K562 (cell line): ENCODE data around the gene LRP2. TPM values are rescaled to one million over a fixed set of nuclear protein-coding genes. Genes with fewer than 3 reads are reported as not detected.
"Not testable (repeated sequence)": the region's sequence is repeated elsewhere in the genome, so short reads cannot be mapped to it uniquely, and the experiment has no call there.

ENCODE experiments used
- ATAC-seq: fragments of 200-7000 bp; cut with Tn5 transposase; 3 replicates; pipeline ENCODE4 v1.9.1; 2020; ENCODE audit warnings: moderate library complexity
- BruUV-seq: library from RNA; stranded (reverse); fragments of 400-500 nt; replicated peaks from 2 replicates; lab custom pipeline; 2021; lab: Mats Ljungman, UMichigan
- CTCF ChIA-PET: fragments of 300-600 bp; formaldehyde crosslinking; extraction: SDS; loops from one replicate; lab custom pipeline; 2021; ENCODE audit warnings: low intra/inter-chr PET ratio; lab: Yijun Ruan, JAX
- POLR2A ChIA-PET: fragments of 300-600, 350-650 bp; sonication (Branson Sonifier 250); formaldehyde crosslinking; extraction: SDS; loops from one replicate; lab custom pipeline; 2021; ENCODE audit warnings: antibody characterized with exemption, inconsistent platforms; lab: Yijun Ruan, JAX
- DNase-seq, 4 experiments: peaks; one replicate each; pipeline versions ENCODE4 v3.0.0 to v3.0.0-alpha.2; 2011 to 2018; ENCODE audit warnings: low spot score in 3 of 4, mixed read lengths in 3 of 4; ENCODE audit errors: extremely low read depth in 1 of 4
- FAIRE-seq: peaks from 2 replicates; lab custom pipeline; 2011; peaks lifted over from hg19 to GRCh38; lab: Jason Lieb, UNC
- H2AFZ ChIP-seq: 2 replicates; pipeline ENCODE4 v1.6.0; 2011; ENCODE audit warnings: low read depth, low read length, control low read depth, inconsistent platforms
- H3K27ac ChIP-seq: fragments of 200-600 bp; 3 replicates; pipeline ENCODE4 v1.8.0; 2011; ENCODE audit warnings: low read depth, mild to moderate bottlenecking, control low read depth, inconsistent platforms, low read length, moderate library complexity, mixed read lengths; ENCODE audit errors: extremely low read depth
- H3K27me3 ChIP-seq, 2 experiments: fragments of 300-600 bp in 1 of 2; 2 replicates in 1 of 2; 3 replicates in 1 of 2; pipeline versions ENCODE4 v1.6.0 to v1.8.0; 2011; ENCODE audit warnings: inconsistent platforms in 2 of 2, low read length in 2 of 2, mild to moderate bottlenecking in 1 of 2, mixed read lengths in 1 of 2, moderate library complexity in 1 of 2; ENCODE audit not compliant: control insufficient read depth in 2 of 2, insufficient read depth in 2 of 2
- H3K36me3 ChIP-seq: fragments of 300-600 bp; 3 replicates; pipeline ENCODE4 v1.8.0; 2011; ENCODE audit warnings: mild to moderate bottlenecking, low read length, inconsistent platforms; ENCODE audit not compliant: control insufficient read depth, insufficient read depth
- H3K4me1 ChIP-seq, 2 experiments: fragments of 200-600 bp in 1 of 2; replicated peaks in 1 of 2; 2 replicates in 1 of 2; 3 replicates in 1 of 2; pipeline versions ENCODE4 v1.5.1 to v1.8.0; 2011; ENCODE audit warnings: inconsistent platforms in 2 of 2, low read length in 2 of 2, mild to moderate bottlenecking in 1 of 2, mixed read lengths in 1 of 2, moderate library complexity in 1 of 2; ENCODE audit not compliant: control insufficient read depth in 2 of 2, insufficient read depth in 2 of 2
- H3K4me2 ChIP-seq: 2 replicates; pipeline ENCODE4 v1.6.1; 2011; ENCODE audit warnings: low read length, control low read depth, inconsistent platforms, mixed read lengths; ENCODE audit not compliant: insufficient read depth
- H3K4me3 ChIP-seq: fragments of 200-600 bp; sonication (generic), shearing (Covaris generic); 2 replicates; pipeline ENCODE4 v1.5.1; 2016; ENCODE audit warnings: control low read depth, inconsistent platforms
- H3K79me2 ChIP-seq: fragments of 200-600 bp; 3 replicates; pipeline ENCODE4 v1.8.0; 2011; ENCODE audit warnings: low read length, inconsistent platforms; ENCODE audit not compliant: control insufficient read depth, insufficient read depth
- H3K9ac ChIP-seq, 2 experiments: 2 replicates each; pipeline versions ENCODE4 v1.6.0 to v1.6.1; 2011; ENCODE audit warnings: low read depth in 2 of 2, low read length in 2 of 2, control low read depth in 1 of 2, inconsistent platforms in 1 of 2, mild to moderate bottlenecking in 1 of 2, mixed read lengths in 1 of 2; ENCODE audit not compliant: insufficient read depth in 1 of 2
- H3K9me1 ChIP-seq: one replicate; pipeline ENCODE4 v1.6.0; 2011; ENCODE audit warnings: inconsistent platforms, mild to moderate bottlenecking, low read length, moderate library complexity; ENCODE audit not compliant: control insufficient read depth, insufficient read depth
- H3K9me3 ChIP-seq: replicated peaks from 2 replicates; pipeline ENCODE4 v1.5.1; 2011; ENCODE audit warnings: low read depth, low read length, inconsistent platforms; ENCODE audit not compliant: control insufficient read depth, insufficient read depth
- H4K20me1 ChIP-seq: replicated peaks from 2 replicates; pipeline ENCODE4 v1.6.1; 2011; ENCODE audit warnings: low read length, inconsistent platforms, mixed read lengths; ENCODE audit not compliant: control insufficient read depth, insufficient read depth
- C11orf30 ChIP-seq: fragments of 450-650 bp; IDR thresholded peaks from 2 replicates; pipeline ENCODE4 v1.6.1; 2016; ENCODE audit warnings: low read depth, mild to moderate bottlenecking
- NCOA4 ChIP-seq: fragments of 450-650 bp; IDR thresholded peaks from 2 replicates; pipeline ENCODE4 v1.6.1; 2018; ENCODE audit warnings: mild to moderate bottlenecking; ENCODE audit not compliant: partially characterized antibody
- RAD21 ChIP-seq, 2 experiments: fragments of 250-450 bp in 1 of 2; fragments of 450-650 bp in 1 of 2; sonication (Bioruptor Pico) in 1 of 2; formaldehyde crosslinking in 1 of 2; IDR thresholded peaks in 1 of 2; conservative IDR thresholded peaks in 1 of 2; 2 replicates each; pipeline versions ENCODE4 v1.4.0 to v1.8.0; 2020 to 2022; ENCODE audit warnings: mild to moderate bottlenecking in 2 of 2, moderate library complexity in 1 of 2
- REST ChIP-seq, 2 experiments: fragments of 450-650 bp; formaldehyde crosslinking in 1 of 2; IDR thresholded peaks; 2 replicates each; pipeline versions ENCODE4 v1.4.0 to v1.6.1; 2014 to 2020; ENCODE audit warnings: mild to moderate bottlenecking in 2 of 2, borderline replicate concordance in 1 of 2, low read depth in 1 of 2
- SMC3 ChIP-seq: conservative IDR thresholded peaks from 2 replicates; pipeline ENCODE4 v1.6.1; 2011; ENCODE audit warnings: low read depth, low read length, improper control_type of control experiment; ENCODE audit not compliant: insufficient read depth
- WGBS: fragments of 100-300 bp; shearing (Covaris generic); methylation state at CpG from one replicate; pipeline ENCODE4 v1.1.6; 2016; ENCODE audit warnings: low coverage, mixed read lengths; ENCODE audit not compliant: insufficient coverage; ENCODE audit errors: missing lambda C conversion rate; 5-methylcytosine and 5-hydroxymethylcytosine counted together
- in situ Hi-C: fragments of 300-500 bp; cut with MboI; formaldehyde crosslinking; loops from 4 replicates; pipeline ENCODE4 v1.15.0; 2018; ENCODE audit warnings: inconsistent platforms, mixed read lengths
- intact Hi-C: fragments of 100-400 bp; cut with micrococcal nuclease; formaldehyde crosslinking; loops from 2 replicates; pipeline ENCODE4 v1.14.2; 2022
- polyA plus RNA-seq, 8 experiments: library from polyadenylated mRNA; depleted of rRNA in 4 of 8; stranded (reverse) in 5 of 8; unstranded in 3 of 8; fragments of >200 nt; fragmentation: Nextera tagmentation in 2 of 8; fragmentation: Illumina TruSeq in 1 of 8; extraction: Ambion mirVana in 2 of 8; extraction: Trizol in 1 of 8; gene quantifications; 2 replicates each; pipeline versions ENCODE4 v1.2.1 to v1.2.3, GENCODE V29; 2011 to 2014; ENCODE audit warnings: inconsistent platforms in 1 of 8, missing spikeins in 1 of 8
- total RNA-seq, 7 experiments: library from RNA; depleted of rRNA in 6 of 7; stranded (reverse); fragments of >200 nt in 6 of 7; fragmentation: Illumina TruSeq in 2 of 7; extraction: Trizol in 2 of 7; gene quantifications; 2 replicates each; pipeline versions ENCODE4 v1.2.1 to v1.2.3, GENCODE V29; 2011 to 2021; ENCODE audit warnings: low replicate concordance in 1 of 7

The LRP2 gene
- total and polyA plus RNA-seq, 9 of the 15 experiments (the other 6 are each of a cell fraction or from before 2014, with no cell fraction given): 0.04 to 0.18 (median 0.11) TPM; not detected in 1

GRCh38 chr2:169399491-169399890, 37.2 kb upstream of the LRP2 start:
- peak; percentile 35; the same call in 1 of the 2 replicates for TF ChIP-seq C11orf30
- TF ChIP-seq, all 486 proteins: peak for 1; not testable (repeated sequence) for 485
- WGBS: 9% methylated on average over 13 of the region's 13 CpGs

DNA sequence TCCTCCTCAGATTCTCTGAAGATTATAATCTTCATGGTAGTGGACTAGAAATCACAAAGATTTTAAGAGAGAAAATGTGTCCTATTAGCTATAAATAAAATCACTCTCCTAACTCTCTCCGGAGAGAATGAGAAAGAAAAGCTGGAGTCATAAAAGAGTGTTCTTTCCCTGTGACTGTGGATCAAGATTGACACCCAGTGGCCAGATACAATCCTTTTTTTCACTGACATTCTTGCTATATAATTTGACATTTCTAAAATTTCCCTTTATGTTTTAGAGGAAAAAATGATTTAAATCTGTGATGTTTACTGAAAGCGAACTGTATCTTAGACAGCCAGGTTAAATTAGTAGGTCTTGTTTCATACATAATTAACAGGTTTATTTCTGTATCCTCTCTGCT, 35.4 kb upstream of the LRP2 start:
- intact Hi-C loops: loop anchor here (1.0 to 10.0 kb wide), 3 partner anchors 173 to 453 kb away; no protein-coding TSS in a partner anchor
- no peaks in the 10 kb centered on the region for H4K20me1 ChIP-seq
- 5% methylated on average over 2 of the region's 2 CpGs for WGBS
- H3K27me3 ChIP-seq: peaks cover 4 to 19% of the 10 kb centered on the region in 2 experiments
- POLR2A ChIA-PET: interaction anchor here (0.7 kb wide), 1 partner anchor 58 kb away, joined by 3 read pairs; no protein-coding TSS in a partner anchor
- H3K4me1 ChIP-seq: peaks cover 0 to 6% of the 10 kb centered on the region in 2 experiments; a peak in 2 of 5 replicates
- DNase-seq: peak in 3 of 4 experiments; percentile 16 to 34 (median 32)
- H3K9me1 ChIP-seq: no peaks in the 10 kb centered on the region
- no peak overlapping the region for H2AFZ ChIP-seq
- no peaks in the 10 kb centered on the region for H3K9me3 ChIP-seq
- CTCF ChIA-PET: interaction anchor here (0.7 kb wide), 1 partner anchor 594 kb away, joined by 4 read pairs; no protein-coding TSS in a partner anchor
- in situ Hi-C loops: no loop called here
- no peak overlapping the region for H3K4me3 ChIP-seq
- H3K36me3 ChIP-seq: no peaks in the 10 kb centered on the region
- peak; percentile 51 for FAIRE-seq
- ATAC-seq: peak; percentile 57; the same call in 1 of the 3 replicates
- no TSS peak for BruUV-seq
- H3K79me2 ChIP-seq: no peaks in the 10 kb centered on the region
- no peak overlapping the region for H3K4me2 ChIP-seq
- no peak overlapping the region for H3K9ac ChIP-seq
- no peak overlapping the region for H3K27ac ChIP-seq
- TF ChIP-seq SMC3 (0 out of 2 replicates have a peak, but pooled peaks have one; percentile 15), RAD21 (CRISPR knock-in tag; conservative IDR thresholded peaks at IDR 0.05 in 1 of 2, IDR thresholded peaks at IDR 0.05 in 1 of 2) (peak; percentile 64 to 81), NCOA4 (no peak), REST (IDR thresholded peaks at IDR 0.05; ENCODE audit: borderline replicate concordance) (peak; percentile 55; the same call in 1 of the 2 replicates), REST (CRISPR knock-in tag; IDR thresholded peaks at IDR 0.05; ENCODE audit: low read depth) (no peak)

More at GRCh38 chr2:169399491-169399890, 37.2 kb upstream of the LRP2 start:
- intact Hi-C loops: loop anchor here (10.0 kb wide), 2 partner anchors 175 to 455 kb away; no protein-coding TSS in a partner anchor
- BruUV-seq, ATAC-seq, H3K4me1 ChIP-seq, FAIRE-seq, H3K9me1 ChIP-seq, CTCF ChIA-PET, H3K9me3 ChIP-seq, in situ Hi-C loops, H3K79me2 ChIP-seq, H3K36me3 ChIP-seq, H3K4me3 ChIP-seq, H4K20me1 ChIP-seq, H3K27ac ChIP-seq, H3K9ac ChIP-seq: not testable (repeated sequence)
- H3K27me3 ChIP-seq: peaks cover 4 to 19% of the 10 kb centered on the region in 2 experiments; a peak in 4 of 5 replicates
- H2AFZ ChIP-seq: peak overlapping the region; percentile 60; the same call in 1 of the 2 replicates
- peak overlapping the region; percentile 21; the same call in 1 of the 2 replicates for H3K4me2 ChIP-seq
- POLR2A ChIA-PET: interaction anchor here (1.4 kb wide), 1 partner anchor 9 kb away, joined by 4 read pairs; no protein-coding TSS in a partner anchor
- peak in 1 of 4 experiments; percentile 25 for DNase-seq
